ENCODE measurements around the gene ARHGEF39.

Gene ARHGEF39

DNA sequence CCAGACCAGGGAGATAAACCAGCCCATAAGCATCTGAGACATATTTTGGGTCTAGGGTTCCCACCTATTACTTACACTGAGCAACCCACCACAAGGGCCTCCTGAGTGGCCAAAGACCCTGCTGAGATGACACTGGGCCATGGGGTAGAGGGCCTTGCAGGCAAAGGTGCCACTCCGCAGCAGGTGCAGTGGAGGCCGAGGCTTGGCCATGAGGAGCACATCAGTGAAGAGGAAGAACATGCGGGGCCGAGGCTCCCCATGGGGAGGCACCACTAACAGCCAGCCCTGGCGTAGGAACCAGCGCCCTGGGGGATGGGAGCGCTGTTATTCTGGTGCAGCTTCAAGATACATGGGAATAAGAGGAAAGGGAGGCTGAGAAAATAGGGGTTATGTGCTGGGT lies 2.6 kb downstream of the ARHGEF39 start:
- peak overlapping the region; percentile 89 for H3K27ac ChIP-seq
- TF ChIP-seq, protein P1, sequence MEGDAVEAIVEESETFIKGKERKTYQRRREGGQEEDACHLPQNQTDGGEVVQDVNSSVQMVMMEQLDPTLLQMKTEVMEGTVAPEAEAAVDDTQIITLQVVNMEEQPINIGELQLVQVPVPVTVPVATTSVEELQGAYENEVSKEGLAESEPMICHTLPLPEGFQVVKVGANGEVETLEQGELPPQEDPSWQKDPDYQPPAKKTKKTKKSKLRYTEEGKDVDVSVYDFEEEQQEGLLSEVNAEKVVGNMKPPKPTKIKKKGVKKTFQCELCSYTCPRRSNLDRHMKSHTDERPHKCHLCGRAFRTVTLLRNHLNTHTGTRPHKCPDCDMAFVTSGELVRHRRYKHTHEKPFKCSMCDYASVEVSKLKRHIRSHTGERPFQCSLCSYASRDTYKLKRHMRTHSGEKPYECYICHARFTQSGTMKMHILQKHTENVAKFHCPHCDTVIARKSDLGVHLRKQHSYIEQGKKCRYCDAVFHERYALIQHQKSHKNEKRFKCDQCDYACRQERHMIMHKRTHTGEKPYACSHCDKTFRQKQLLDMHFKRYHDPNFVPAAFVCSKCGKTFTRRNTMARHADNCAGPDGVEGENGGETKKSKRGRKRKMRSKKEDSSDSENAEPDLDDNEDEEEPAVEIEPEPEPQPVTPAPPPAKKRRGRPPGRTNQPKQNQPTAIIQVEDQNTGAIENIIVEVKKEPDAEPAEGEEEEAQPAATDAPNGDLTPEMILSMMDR (IDR thresholded peaks at IDR 0.05), result no peak
- TF ChIP-seq ZFX (IDR thresholded peaks at IDR 0.05; ENCODE audit: borderline replicate concordance), result no peak

DNA sequence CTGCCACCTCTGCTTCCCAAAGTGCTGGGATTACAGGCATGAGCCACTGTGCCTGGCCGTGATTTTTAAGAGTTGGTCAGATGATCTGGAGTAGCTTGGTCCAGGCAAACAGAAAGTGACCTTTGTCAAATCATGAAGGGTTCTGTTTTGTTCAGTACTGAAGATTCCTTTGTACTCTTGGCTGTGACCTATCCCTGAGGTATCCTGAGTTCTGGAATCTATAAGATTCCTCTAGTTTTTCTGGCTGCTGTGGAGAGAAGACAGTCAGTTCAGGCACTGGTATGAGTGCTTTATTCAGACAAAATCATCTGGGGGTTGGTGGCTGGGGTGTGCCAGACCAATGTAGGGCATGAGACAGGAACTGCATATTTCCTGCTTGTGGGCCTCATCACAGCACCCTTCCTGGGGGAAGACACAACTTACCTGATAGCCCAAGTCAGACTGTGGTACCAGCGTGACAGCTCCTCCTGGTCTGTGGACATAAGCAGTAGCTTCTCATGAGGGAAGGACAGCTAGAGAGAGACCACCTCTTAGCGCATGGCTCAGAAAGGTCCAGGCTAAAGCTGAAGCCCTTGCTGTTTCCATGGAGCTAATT lies 3.1 kb downstream of the ARHGEF39 start:
- no peak for TF ChIP-seq ZFX (IDR thresholded peaks at IDR 0.05; ENCODE audit: borderline replicate concordance)
- TF ChIP-seq, protein P1 (IDR thresholded peaks at IDR 0.05), result no peak
- H3K27ac ChIP-seq, result peak overlapping the region; percentile 89

DNA sequence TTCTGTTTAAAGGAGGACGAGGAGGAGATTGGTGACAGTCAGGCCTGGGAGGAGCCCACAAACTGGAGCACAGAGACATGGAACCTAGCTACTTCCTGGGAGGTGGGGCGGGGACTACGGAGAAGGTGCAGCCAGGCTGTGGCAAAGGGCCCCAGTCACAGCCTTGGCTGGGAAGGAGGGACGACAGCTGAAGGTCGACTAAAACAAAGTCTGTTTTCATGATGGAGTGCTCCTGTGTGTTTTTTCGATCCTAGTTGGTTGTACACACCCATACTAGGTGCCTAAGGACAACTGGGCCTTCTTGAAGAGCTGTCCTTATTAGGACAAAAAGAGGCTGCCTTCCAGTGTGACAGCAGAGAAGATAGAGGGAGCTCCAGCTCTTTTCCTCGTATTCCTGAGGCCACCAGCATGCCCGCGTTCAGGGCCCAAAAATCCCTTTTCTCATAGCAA lies 4.0 kb downstream of the ARHGEF39 start:
- no peak for TF ChIP-seq ZFX (IDR thresholded peaks at IDR 0.05; ENCODE audit: borderline replicate concordance)
- TF ChIP-seq, protein P1 (IDR thresholded peaks at IDR 0.05), result peak; percentile 33; the same call in 1 of the 2 replicates
- peak overlapping the region; percentile 89 for H3K27ac ChIP-seq

DNA sequence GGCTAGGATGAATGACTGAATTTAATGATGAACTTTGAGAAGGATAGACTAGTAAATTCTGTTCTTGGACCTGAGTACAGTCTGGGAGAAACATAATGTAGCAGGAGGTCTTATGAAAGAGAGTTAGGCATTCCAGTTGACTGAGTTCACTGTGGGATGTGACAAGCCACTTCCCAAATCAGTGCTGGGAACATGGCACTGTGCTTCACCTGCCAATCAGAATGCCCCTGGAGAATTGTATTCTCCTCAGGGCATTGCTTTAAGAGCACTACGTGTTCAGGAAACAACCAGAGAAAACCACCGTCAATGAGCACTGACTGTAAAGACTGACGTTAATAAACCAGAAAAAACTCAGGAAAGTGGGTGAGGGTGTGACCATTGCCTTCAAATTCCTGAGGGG lies 5.7 kb downstream of the ARHGEF39 start:
- peak overlapping the region; percentile 89 for H3K27ac ChIP-seq

DNA sequence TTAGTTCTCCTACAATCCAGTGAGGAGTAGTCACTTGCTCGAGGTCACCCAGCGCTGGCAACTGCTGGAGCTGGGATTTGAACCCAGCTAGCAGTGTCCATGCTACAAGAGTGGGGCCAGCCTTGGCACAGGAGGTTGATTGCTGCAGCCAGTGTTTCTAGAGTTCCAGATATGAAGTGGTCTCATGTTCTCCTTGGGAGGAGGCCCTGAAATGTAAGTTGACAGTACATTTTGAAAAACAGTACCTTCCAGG lies 6.1 kb downstream of the ARHGEF39 start:
- TF ChIP-seq ZFX (IDR thresholded peaks at IDR 0.05; ENCODE audit: borderline replicate concordance), result no peak
- TF ChIP-seq, protein P1 (IDR thresholded peaks at IDR 0.05), result no peak
- H3K27ac ChIP-seq, result peak overlapping the region; percentile 89

More for the DNA sequence above, 5.7 kb downstream of the ARHGEF39 start:
- TF ChIP-seq, protein P1 (IDR thresholded peaks at IDR 0.05), result no peak
- no peak for TF ChIP-seq ZFX (IDR thresholded peaks at IDR 0.05; ENCODE audit: borderline replicate concordance)

DNA sequence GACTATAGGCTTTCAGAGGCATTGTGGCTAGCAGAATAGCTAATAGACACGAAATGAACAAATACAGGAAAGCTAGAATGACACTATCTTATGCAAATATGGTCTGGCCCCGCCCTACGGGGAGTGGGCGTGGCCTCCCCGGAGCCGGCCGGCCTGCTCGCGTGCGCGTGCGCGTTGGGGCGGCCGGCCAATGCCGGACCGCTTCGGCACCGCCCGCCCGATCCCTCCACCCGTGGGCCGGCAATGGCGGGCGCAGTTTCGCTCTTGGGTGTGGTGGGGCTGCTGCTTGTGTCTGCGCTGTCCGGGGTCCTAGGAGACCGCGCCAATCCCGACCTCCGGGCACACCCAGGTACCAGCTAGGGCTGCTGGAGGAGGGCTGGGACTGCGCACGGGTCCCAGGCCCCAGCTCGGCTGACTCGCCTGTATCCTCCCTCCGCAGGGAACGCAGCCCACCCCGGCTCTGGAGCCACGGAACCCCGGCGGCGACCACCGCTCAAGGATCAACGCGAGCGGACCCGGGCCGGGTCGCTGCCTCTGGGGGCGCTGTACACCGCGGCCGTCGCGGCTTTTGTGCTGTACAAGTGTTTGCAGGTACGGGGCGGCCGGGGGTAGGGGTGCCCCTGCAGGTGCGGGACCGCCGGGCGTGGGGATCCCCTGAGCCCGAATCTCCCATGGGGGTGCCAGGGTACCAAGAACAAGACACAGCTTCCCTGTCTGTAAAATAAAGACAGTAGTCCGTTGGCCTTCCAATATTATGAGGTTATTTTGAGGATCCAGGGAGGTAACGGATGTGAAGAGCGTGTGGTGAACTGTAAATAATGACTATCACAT lies 6.6 kb downstream of the ARHGEF39 start, which contains the start of gene CCDC107:
TSS of gene CCDC107 (plus strand) at position 156 of the 831 bp plus-strand sequence. CDS start at position 244, 88 bp downstream.
- TF ChIP-seq, protein P1 (IDR thresholded peaks at IDR 0.05), result peak; percentile 77
- TF ChIP-seq ZFX (IDR thresholded peaks at IDR 0.05; ENCODE audit: borderline replicate concordance), result no peak
- H3K27ac ChIP-seq, result peak within 1 kb of the TSS; percentile 89

All from 22Rv1 (cell line).